Liver (tissue), 9 donors: ENCODE measurements around the gene DSTYK. TPM values are rescaled to one million over a fixed set of nuclear protein-coding genes. Genes with fewer than 3 reads are reported as not detected.

Experiments used
- DNase-seq: peaks from one replicate; pipeline ENCODE4 v3.0.0-alpha.2; 2017; ENCODE audit warnings: low spot score
- H3K27ac ChIP-seq, 2 donors: one replicate each; pipeline ENCODE4 v1.7.0; 2013; ENCODE audit warnings: inconsistent platforms in 2 of 2, low read length in 2 of 2, control low read depth in 1 of 2, low read depth in 1 of 2, mild to moderate bottlenecking in 1 of 2
- H3K27me3 ChIP-seq, 4 donors: one replicate each; pipeline versions ENCODE4 v1.6.1 to v1.7.0; 2013; ENCODE audit warnings: low read length in 3 of 4, inconsistent platforms in 1 of 4, mild to moderate bottlenecking in 1 of 4, moderate library complexity in 1 of 4; ENCODE audit not compliant: control insufficient read depth in 4 of 4, insufficient read depth in 4 of 4
- H3K36me3 ChIP-seq, 4 donors: one replicate each; pipeline versions ENCODE4 v1.6.1 to v1.7.0; 2013; ENCODE audit warnings: low read length in 3 of 4, mild to moderate bottlenecking in 3 of 4, low read depth in 1 of 4, moderate library complexity in 1 of 4; ENCODE audit not compliant: control insufficient read depth in 4 of 4, insufficient read depth in 3 of 4
- H3K4me1 ChIP-seq, 4 donors: one replicate each; pipeline versions ENCODE4 v1.6.1 to v1.7.0; 2013; ENCODE audit warnings: low read length in 3 of 4, mild to moderate bottlenecking in 3 of 4, moderate library complexity in 1 of 4; ENCODE audit not compliant: control insufficient read depth in 4 of 4, insufficient read depth in 4 of 4
- H3K4me3 ChIP-seq, 3 donors: one replicate each; pipeline versions ENCODE4 v1.6.1 to v1.7.0; 2013; ENCODE audit warnings: low read length in 3 of 3, control low read depth in 1 of 3, low read depth in 1 of 3, mild to moderate bottlenecking in 1 of 3
- H3K9ac ChIP-seq, 2 donors: one replicate each; pipeline ENCODE4 v1.7.0; 2013; ENCODE audit warnings: low read length in 2 of 2, mild to moderate bottlenecking in 2 of 2, moderate library complexity in 2 of 2, control low read depth in 1 of 2, low read depth in 1 of 2
- H3K9me3 ChIP-seq, 4 donors: one replicate each; pipeline versions ENCODE4 v1.6.1 to v1.7.0; 2013; ENCODE audit warnings: low read length in 3 of 4; ENCODE audit not compliant: control insufficient read depth in 4 of 4
- ATF3 ChIP-seq: IDR thresholded peaks from 2 replicates; pipeline ENCODE4 v1.6.1; 2016; ENCODE audit warnings: antibody characterized with exemption
- CTCF ChIP-seq: fragments of 150-350 bp; IDR thresholded peaks from 2 replicates; pipeline ENCODE4 v1.5.1; 2017; ENCODE audit warnings: improper control_type of control experiment, low read depth, low read length; ENCODE audit not compliant: missing input control
- EGR1 ChIP-seq, 2 donors: IDR thresholded peaks; 2 replicates each; pipeline ENCODE4 v1.6.1; 2016 to 2018; ENCODE audit warnings: antibody characterized with exemption in 2 of 2, low read depth in 2 of 2
- FOXA1 ChIP-seq: IDR thresholded peaks from 2 replicates; pipeline ENCODE4 v1.6.1; 2016; ENCODE audit warnings: antibody characterized with exemption
- FOXA2 ChIP-seq: IDR thresholded peaks from 2 replicates; pipeline ENCODE4 v1.6.1; 2016; ENCODE audit warnings: antibody characterized with exemption
- GABPA ChIP-seq, 2 donors: IDR thresholded peaks in 1 of 2; conservative IDR thresholded peaks in 1 of 2; 2 replicates each; pipeline ENCODE4 v1.6.1; 2016; ENCODE audit warnings: antibody characterized with exemption in 2 of 2, mild to moderate bottlenecking in 1 of 2, moderate library complexity in 1 of 2
- HNF4A ChIP-seq, 2 donors: conservative IDR thresholded peaks; 2 replicates each; pipeline ENCODE4 v1.6.1; 2016; ENCODE audit warnings: antibody characterized with exemption in 2 of 2, mild to moderate bottlenecking in 2 of 2
- HNF4G ChIP-seq: IDR thresholded peaks from 2 replicates; pipeline ENCODE4 v1.6.1; 2016; ENCODE audit warnings: antibody characterized with exemption
- JUND ChIP-seq, 2 donors: IDR thresholded peaks; 2 replicates each; pipeline ENCODE4 v1.6.1; 2016; ENCODE audit warnings: antibody characterized with exemption in 2 of 2
- MAX ChIP-seq: IDR thresholded peaks from 2 replicates; pipeline ENCODE4 v1.6.1; 2016; ENCODE audit warnings: antibody characterized with exemption
- NR2F2 ChIP-seq: IDR thresholded peaks from 2 replicates; pipeline ENCODE4 v1.6.1; 2016; ENCODE audit warnings: antibody characterized with exemption
- RAD21 ChIP-seq, 2 donors: IDR thresholded peaks; 2 replicates each; pipeline ENCODE4 v1.6.1; 2016; ENCODE audit warnings: antibody characterized with exemption in 2 of 2, mild to moderate bottlenecking in 2 of 2
- REST ChIP-seq: IDR thresholded peaks from 2 replicates; pipeline ENCODE4 v1.6.1; 2016; ENCODE audit warnings: antibody characterized with exemption, mild to moderate bottlenecking
- RXRA ChIP-seq, 2 donors: IDR thresholded peaks; 2 replicates each; pipeline ENCODE4 v1.6.1; 2017 to 2018; ENCODE audit warnings: antibody characterized with exemption in 2 of 2, mild to moderate bottlenecking in 1 of 2
- SP1 ChIP-seq: IDR thresholded peaks from 2 replicates; pipeline ENCODE4 v1.6.1; 2018; ENCODE audit warnings: antibody characterized with exemption, mild to moderate bottlenecking
- TAF1 ChIP-seq: conservative IDR thresholded peaks from 2 replicates; pipeline ENCODE4 v1.6.1; 2016; ENCODE audit warnings: antibody characterized with exemption, mild to moderate bottlenecking
- YY1 ChIP-seq: IDR thresholded peaks from 2 replicates; pipeline ENCODE4 v1.6.1; 2016; ENCODE audit warnings: antibody characterized with exemption, mild to moderate bottlenecking
- ZBTB33 ChIP-seq: IDR thresholded peaks from 2 replicates; pipeline ENCODE4 v1.6.1; 2016; ENCODE audit warnings: antibody characterized with exemption
- WGBS: extraction: QIAGEN DNeasy Blood & Tissue Kit; methylation state at CpG from one replicate; pipeline ENCODE4 v1.1.7; 2013; 5-methylcytosine and 5-hydroxymethylcytosine counted together
- polyA plus RNA-seq, 2 donors: library from polyadenylated mRNA; stranded (reverse) in 1 of 2; unstranded in 1 of 2; fragments of 200-250 nt in 1 of 2; fragments of >200 nt in 1 of 2; fragmentation: Nextera tagmentation in 1 of 2; extraction: Ambion mirVana in 1 of 2; gene quantifications; one replicate each; pipeline versions ENCODE4 v1.2.1 to v1.2.3, GENCODE V29; 2013 to 2015
- total RNA-seq, 2 donors: library from RNA; depleted of rRNA; stranded (reverse); fragments of >200 nt; gene quantifications; one replicate each; pipeline ENCODE4 v1.2.3, GENCODE V29; 2014
- donor health status: healthy.
- donor health status: healthy.
- donor health status: healthy.
- donor health status: healthy.
- donor health status: healthy.

DSTYK gene
- total and polyA plus RNA-seq, 4 donors, result 1.5 to 9.9 (median 3.0) TPM

- Histone ChIP-seq H3K4me1 (peaks cover 3 to 12% (median 5%) of the 10 kb centered on the region in 4 donors), H3K36me3 (no peaks in the 10 kb centered on the region), H3K4me3 (no peak overlapping the region), H3K27ac (no peak overlapping the region), H3K27me3 (no peaks in the 10 kb centered on the region), H3K9ac (no peak overlapping the region), H3K9me3 (no peaks in the 10 kb centered on the region)
- TF ChIP-seq FOXA2 (no peak), HNF4A (conservative IDR thresholded peaks at IDR 0.05) (no peak), RXRA (IDR thresholded peaks at IDR 0.05) (no peak), TAF1 (no peak), NR2F2 (no peak), EGR1 (IDR thresholded peaks at IDR 0.05; ENCODE audit: low read depth in 2 of 2) (no peak), SP1 (no peak), ZBTB33 (no peak), MAX (no peak), FOXA1 (no peak), YY1 (no peak), RAD21 (IDR thresholded peaks at IDR 0.05) (no peak), JUND (IDR thresholded peaks at IDR 0.05) (no peak), CTCF (no peak), HNF4G (no peak), ATF3 (no peak), GABPA (IDR thresholded peaks at IDR 0.05 in 1 of 2, conservative IDR thresholded peaks at IDR 0.05 in 1 of 2) (no peak), REST (no peak)
- DNase-seq, result no peak
- 92% methylated on average over 3 of the region's 3 CpGs for WGBS
Measured at GRCh38 chr1:205208811-205209210, 2.7 kb downstream of the DSTYK start.

GRCh38 chr1:205205055-205205454, 6.4 kb downstream of the DSTYK start:
- Histone ChIP-seq H3K27me3 (no peaks in the 10 kb centered on the region), H3K9me3 (no peaks in the 10 kb centered on the region), H3K4me1 (peaks cover 0 to 3% (median 2%) of the 10 kb centered on the region in 4 donors), H3K27ac (no peak overlapping the region), H3K36me3 (no peaks in the 10 kb centered on the region), H3K9ac (no peak overlapping the region), H3K4me3 (no peak overlapping the region)
- TF ChIP-seq MAX (no peak), FOXA2 (no peak), RAD21 (IDR thresholded peaks at IDR 0.05) (no peak), GABPA (IDR thresholded peaks at IDR 0.05 in 1 of 2, conservative IDR thresholded peaks at IDR 0.05 in 1 of 2) (no peak), HNF4G (no peak), EGR1 (IDR thresholded peaks at IDR 0.05; ENCODE audit: low read depth in 2 of 2) (no peak), YY1 (no peak), FOXA1 (no peak), ZBTB33 (no peak), RXRA (IDR thresholded peaks at IDR 0.05) (no peak), TAF1 (no peak), CTCF (no peak)
- no peak for DNase-seq
